SIG-M5 treated with dmso at 0.1 percent for 504 hours (cell line): ENCODE measurements around the gene LRP10.
"Not testable (repeated sequence)": the region's sequence is repeated elsewhere in the genome, so short reads cannot be mapped to it uniquely, and the experiment has no call there.

Source experiments
- DNase-seq: peaks from one replicate; lab custom pipeline; 2025; ENCODE audit not compliant: unreplicated experiment; lab: John Stamatoyannopoulos, UW

Gene LRP10

GRCh38 chr14:22871224-22872032, at the start of gene LRP10:
LRP10 (plus strand) TSS chr14:22871740; CDS start chr14:22872304, 564 bp downstream.
- peak; percentile 86 for DNase-seq

DNA sequence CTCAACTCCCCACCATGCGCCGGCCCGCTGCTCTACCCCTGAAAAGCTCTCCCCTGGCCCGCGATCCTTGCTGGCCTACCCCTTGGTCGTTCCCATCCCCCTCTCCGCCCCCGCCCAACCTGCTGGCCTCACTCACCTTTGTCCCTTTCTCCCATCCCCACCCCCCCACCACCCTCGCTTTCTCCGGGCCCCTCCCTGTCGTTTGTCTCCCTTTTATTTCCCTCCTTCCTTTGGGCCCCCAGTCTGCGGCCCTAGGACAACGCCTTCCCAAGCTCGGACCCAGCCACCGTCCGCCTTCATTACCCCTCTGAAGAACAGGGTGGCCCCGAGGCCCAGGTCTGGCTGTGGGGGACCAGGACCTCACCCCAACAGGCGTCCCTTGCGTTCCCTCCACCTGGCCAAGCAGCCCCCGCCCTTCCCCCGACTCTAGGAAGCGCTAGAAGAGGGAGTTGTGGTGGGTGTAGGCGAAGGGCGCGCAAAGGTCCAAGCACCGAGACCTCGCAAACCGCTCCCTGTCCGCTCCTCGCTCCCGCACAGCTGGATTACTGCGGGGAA, 49.4 kb upstream of the LRP10 start:
- no peak for DNase-seq

DNA sequence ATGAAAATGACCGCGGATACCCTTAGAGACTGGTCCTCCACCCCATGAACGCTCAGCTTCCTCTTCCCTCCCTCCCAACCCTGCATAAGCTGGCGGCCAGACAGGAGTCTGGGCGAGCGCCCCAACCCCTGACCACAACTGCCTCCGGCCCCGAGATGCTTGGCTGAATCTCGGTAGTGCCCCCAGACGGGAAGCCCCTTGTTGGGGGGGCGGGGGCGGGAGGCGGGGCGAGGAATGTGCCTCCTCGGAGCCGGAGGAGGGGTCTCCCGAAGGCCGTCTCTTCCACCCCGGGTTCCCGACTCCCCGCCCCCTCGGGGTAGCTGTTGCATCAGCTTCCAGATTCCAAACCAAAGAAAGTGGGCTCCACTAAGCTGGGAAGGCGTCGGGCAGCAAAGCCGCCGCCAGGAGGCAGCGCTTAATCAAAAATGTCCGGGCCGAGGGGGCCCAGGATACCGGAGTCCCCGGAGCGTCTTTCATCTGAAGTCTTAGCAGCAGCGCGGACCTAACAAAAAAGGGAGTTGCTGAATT, 48.9 kb upstream of the LRP10 start:
- DNase-seq: peak; percentile 58

- no peak for DNase-seq
These were observed 46.7 kb upstream of the LRP10 start for GRCh38 chr14:22824711-22825359.

DNA sequence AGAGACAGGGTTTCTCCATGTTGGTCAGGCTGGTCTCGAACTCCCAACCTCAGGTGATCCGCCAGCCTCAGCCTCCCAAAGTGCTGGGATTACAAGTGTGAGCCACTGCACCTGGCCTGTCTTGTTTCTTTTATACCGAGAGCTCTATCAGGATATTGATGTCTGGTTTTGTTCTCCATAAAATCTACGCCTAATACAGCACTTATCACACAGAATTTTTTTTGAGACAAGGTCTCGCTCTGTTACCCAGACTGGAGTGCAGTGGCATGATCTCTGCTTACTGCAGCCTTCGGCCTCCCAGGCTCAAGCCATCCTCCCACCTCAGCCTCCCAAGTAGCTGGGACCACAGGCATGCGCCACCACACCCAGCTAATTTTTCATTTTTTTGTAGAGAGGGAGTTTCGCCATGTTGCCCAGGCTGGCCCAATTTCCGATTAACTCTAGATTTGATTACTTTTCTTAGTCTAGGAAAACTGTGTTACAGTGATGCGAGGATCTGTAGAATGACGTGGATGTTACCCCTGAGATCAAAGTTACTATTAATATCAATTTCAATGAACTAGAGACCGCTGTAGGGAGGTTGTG, 42.4 kb upstream of the LRP10 start:
- DNase-seq: not testable (repeated sequence)

GRCh38 chr14:22829661-22830442, 41.7 kb upstream of the LRP10 start, which contains the start of gene MRPL52:
MRPL52 (plus strand) TSS chr14:22829887; CDS start chr14:22829913, 26 bp downstream.
- peak; percentile 90 for DNase-seq

DNA sequence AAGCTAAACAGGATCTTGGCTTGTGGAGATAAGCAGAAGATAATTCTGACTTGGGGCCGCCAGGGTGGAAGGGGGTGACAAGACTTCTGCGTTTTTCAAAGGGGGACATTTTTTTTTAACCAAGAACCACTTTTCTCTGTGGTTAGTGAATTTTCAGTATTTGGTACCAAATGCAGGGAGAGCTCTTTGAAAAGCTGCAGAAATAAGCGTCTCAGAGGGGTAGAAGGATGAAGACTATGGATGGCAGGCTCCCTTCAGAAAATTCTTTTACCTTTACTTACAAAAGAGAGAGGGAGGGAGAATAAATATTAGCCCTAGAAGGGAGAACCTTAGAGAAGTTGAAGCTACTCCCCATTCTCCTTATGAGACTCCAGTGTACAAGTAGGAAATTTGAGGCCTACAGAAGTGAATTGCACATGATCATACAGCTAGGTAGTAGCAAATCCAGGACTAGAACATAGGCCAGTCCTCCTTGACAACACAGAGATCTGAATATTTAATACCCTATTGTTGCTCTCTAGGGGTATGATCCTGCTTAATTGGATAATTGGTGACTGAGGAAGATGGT, 41.0 kb upstream of the LRP10 start:
- no peak for DNase-seq

DNA sequence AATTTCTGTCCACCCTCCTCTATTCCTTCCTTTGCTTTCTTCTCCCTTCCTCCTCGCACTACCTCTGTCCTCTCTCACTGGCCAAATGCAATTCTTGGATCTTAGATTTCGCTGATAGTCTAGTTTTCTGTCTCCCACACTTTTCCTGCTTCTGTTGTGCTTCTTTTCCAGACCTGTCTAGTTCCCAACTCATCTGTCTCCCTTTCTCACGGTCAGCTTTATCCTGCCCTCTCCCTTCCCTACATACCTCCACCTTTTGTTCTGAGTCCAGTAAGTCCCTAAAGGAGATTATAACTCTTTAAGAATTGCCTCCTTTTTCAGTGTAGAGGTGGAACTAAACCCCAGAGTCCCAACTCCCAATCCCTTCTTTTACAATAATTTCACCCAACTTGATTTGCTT, 36.0 kb upstream of the LRP10 start:
- no peak for DNase-seq

DNA sequence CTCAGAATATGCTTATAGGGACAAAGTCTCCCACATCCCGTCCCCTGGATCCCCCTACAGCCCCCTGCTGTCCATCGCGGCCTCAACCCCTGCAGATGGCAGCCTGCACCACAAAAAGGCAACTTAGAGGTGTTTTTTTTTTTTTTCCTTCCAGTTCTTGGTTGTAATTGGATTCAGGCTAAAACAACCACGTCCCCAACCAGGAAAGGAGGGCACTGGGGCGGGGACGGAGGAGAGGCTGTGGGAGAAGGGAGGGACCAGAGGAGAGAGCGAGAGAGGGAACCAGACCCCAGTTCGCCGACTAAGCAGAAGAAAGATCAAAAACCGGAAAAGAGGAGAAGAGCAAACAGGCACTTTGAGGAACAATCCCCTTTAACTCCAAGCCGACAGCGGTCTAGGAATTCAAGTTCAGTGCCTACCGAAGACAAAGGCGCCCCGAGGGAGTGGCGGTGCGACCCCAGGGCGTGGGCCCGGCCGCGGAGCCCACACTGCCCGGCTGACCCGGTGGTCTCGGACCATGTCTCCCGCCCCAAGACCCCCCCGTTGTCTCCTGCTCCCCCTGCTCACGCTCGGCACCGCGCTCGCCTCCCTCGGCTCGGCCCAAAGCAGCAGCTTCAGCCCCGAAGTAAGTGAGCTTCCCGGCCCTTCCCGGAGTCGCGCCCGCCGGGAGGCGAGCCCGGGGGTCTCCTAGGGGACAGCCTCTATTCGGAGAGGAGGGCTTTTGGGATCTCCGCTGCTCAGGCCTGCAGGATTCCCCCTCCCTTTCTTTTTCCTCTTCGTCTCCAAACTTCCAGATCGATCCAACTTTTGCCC, 35.0 kb upstream of the LRP10 start, which contains the start of gene MMP14:
Gene MMP14, plus strand, starts transcription at position 285 of the 813 bp plus-strand sequence. Its CDS starts 233 bp downstream, at position 518.
- no peak for DNase-seq

DNA sequence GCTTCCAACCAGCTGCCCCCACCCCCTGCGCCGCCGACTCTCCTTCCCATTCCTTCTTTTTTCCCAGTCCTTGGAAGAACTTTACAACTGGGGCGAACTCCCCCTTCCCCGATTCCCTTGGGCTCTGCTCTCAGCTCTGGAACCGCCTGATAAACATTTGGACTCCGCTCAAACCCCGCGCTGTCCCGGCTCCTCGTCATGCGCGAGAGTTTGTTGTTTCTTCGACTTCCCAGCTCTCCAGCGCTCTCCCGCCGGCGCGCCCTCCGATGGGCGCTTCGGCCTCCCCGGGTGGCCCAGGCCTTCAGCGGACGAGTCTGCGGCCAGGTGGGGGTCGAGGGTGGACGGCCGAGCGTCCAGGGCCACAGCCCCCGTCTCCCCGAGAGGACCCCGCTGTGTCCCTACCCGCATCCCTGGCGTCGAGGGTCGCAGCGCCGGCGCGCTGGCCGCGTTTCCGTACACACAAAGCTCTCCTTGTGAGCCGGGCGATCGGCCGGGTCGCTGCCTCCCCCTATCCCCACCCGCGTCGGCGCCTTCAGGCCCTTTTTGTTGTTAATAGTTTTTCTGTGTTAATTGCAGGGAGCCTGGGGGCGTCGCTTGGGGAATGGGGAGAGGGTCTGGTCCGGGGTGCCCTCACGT, 34.3 kb upstream of the LRP10 start:
- DNase-seq: no peak

GRCh38 chr14:22837750-22838538, 33.6 kb upstream of the LRP10 start:
- no peak for DNase-seq

- DNase-seq: peak; percentile 43
These were observed 32.9 kb upstream of the LRP10 start for GRCh38 chr14:22838631-22839041.

DNA sequence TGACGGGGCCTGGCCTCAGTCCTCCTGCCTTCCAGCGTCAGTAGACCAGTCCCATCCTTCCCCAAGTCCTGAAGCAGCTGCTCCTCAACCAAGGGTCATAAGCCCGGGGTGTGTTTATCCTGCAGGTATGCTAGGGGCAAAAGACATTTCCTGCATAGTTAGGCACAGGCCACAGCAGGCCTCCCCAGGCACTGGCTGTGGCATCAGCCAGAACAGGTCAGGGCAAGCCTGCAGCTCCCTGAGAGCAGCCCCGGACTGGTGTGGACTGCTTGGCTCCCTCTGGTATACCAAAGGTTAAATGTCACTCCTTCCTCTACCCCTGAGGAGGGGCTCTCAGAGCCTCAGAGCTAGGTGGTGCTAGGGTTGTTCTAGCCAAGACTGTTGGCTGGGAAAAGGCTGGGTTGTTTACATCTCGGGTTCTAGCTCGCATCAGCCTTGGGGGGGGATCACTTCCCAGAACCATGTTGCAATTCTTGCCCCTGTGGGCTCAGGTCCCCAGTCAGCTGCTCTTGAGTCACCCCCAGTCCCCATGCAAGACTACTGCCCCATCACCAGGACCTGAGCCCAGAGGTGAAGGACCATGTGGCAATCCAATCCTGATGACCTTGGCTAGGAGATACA, 32.3 kb upstream of the LRP10 start:
- DNase-seq: no peak

DNA sequence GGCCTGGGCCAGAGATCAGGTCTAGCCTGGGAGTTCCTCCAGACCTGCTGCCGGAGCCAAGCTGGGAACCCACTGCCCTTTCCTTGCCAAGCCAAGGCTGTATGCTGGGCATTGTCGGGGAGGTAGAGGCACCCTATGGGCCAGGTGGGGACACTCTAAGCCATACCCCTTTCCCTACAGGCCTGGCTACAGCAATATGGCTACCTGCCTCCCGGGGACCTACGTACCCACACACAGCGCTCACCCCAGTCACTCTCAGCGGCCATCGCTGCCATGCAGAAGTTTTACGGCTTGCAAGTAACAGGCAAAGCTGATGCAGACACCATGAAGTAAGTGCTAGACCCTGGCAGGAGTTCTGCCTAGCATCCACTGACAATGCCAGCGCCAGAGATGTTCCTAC, 30.2 kb upstream of the LRP10 start:
- DNase-seq: no peak

GRCh38 chr14:22841769-22842168, 29.8 kb upstream of the LRP10 start:
- no peak for DNase-seq

DNA sequence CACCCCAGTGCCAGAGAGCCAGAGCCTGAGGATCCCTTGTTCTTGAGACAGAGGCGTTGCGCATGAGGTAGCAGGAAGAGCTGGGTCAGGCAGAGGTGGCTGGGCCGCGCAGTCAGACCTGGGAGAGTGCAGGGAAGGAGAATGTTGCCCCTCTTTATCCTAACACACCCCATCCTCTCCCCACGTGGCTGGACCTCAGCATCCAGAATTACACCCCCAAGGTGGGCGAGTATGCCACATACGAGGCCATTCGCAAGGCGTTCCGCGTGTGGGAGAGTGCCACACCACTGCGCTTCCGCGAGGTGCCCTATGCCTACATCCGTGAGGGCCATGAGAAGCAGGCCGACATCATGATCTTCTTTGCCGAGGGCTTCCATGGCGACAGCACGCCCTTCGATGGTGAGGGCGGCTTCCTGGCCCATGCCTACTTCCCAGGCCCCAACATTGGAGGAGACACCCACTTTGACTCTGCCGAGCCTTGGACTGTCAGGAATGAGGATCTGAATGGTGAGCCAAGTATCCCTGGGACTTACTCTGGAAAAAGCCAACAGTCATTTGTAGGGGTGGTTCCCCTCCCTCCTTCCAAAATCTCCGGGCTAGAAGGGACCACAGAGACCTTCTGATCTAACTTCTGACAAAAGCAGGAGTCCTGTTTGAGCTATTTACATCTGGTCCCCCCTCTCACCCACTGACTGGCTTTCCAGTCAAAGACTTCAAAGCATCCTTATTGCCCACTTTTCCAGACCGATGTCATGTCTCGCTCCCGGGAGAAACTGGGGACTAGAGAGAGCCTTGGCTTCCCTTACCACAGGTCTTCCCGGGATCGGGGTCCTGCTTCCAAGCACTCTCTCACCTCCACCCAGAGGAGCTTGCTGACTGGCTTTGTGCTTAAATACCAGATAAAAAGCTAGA, 29.1 kb upstream of the LRP10 start:
- DNase-seq: no peak
